Measurements from ENCODE around the gene STRBP. TPM values are rescaled to one million over a fixed set of nuclear protein-coding genes. Genes with fewer than 3 reads are reported as not detected.

Gene STRBP
- total RNA-seq, 2 donors from 2014 or later: 2.8 to 3.3 TPM

GRCh38 chr9:123260340-123260739 is 8.0 kb downstream of the STRBP start:
- Histone ChIP-seq H3K4me3 (no peak overlapping the region), H3K4me1 (ENCODE audit: control insufficient read depth in 1 of 2, low read depth in 2 of 2) (no peaks in the 10 kb centered on the region), H3K36me3 (no peaks in the 10 kb centered on the region), H3K27me3 (replicated peaks; ENCODE audit: insufficient read depth) (no peaks in the 10 kb centered on the region), H3K9me3 (no peaks in the 10 kb centered on the region), H3K27ac (no peak overlapping the region)
- ATAC-seq (ENCODE audit: insufficient number of reproducible peaks, low FRiP score, low read depth): no peak
- TF ChIP-seq CTCF (IDR thresholded peaks at IDR 0.05): no peak
- no peak for DNase-seq (ENCODE audit: low spot score)

GRCh38 chr9:123257276-123257675 is 11.1 kb downstream of the STRBP start:
- no peak overlapping the region for H3K4me3 ChIP-seq
- ATAC-seq (ENCODE audit: insufficient number of reproducible peaks, low FRiP score, low read depth) (no peak), DNase-seq (ENCODE audit: low spot score) (no peak)
- H3K27ac ChIP-seq: no peak overlapping the region
- no peaks in the 10 kb centered on the region for H3K27me3 ChIP-seq (replicated peaks; ENCODE audit: insufficient read depth)
- H3K36me3 ChIP-seq: no peaks in the 10 kb centered on the region
- TF ChIP-seq CTCF (IDR thresholded peaks at IDR 0.05): no peak
- H3K4me1 ChIP-seq (ENCODE audit: control insufficient read depth in 1 of 2, low read depth in 2 of 2): no peaks in the 10 kb centered on the region
- H3K9me3 ChIP-seq: no peaks in the 10 kb centered on the region

GRCh38 chr9:123255718-123256117 is 12.7 kb downstream of the STRBP start:
- no peak for ATAC-seq (ENCODE audit: insufficient number of reproducible peaks, low FRiP score, low read depth)
- Histone ChIP-seq H3K36me3 (no peaks in the 10 kb centered on the region), H3K4me3 (no peak overlapping the region), H3K9me3 (no peaks in the 10 kb centered on the region), H3K27ac (no peak overlapping the region), H3K4me1 (ENCODE audit: control insufficient read depth in 1 of 2, low read depth in 2 of 2) (no peaks in the 10 kb centered on the region), H3K27me3 (replicated peaks; ENCODE audit: insufficient read depth) (no peaks in the 10 kb centered on the region)
- TF ChIP-seq CTCF (IDR thresholded peaks at IDR 0.05): no peak
- no peak for DNase-seq (ENCODE audit: low spot score)

- Histone ChIP-seq H3K27me3 (replicated peaks; ENCODE audit: insufficient read depth) (no peaks in the 10 kb centered on the region), H3K4me1 (ENCODE audit: control insufficient read depth in 1 of 2, low read depth in 2 of 2) (no peaks in the 10 kb centered on the region), H3K36me3 (no peaks in the 10 kb centered on the region), H3K4me3 (no peak overlapping the region), H3K27ac (no peak overlapping the region), H3K9me3 (no peaks in the 10 kb centered on the region)
- ATAC-seq (ENCODE audit: insufficient number of reproducible peaks, low FRiP score, low read depth) (no peak), DNase-seq (ENCODE audit: low spot score) (no peak)
- no peak for TF ChIP-seq CTCF (IDR thresholded peaks at IDR 0.05)
Measured at GRCh38 chr9:123253204-123253603, 15.2 kb downstream of the STRBP start.

GRCh38 chr9:123251741-123252140 is 16.6 kb downstream of the STRBP start:
- Histone ChIP-seq H3K27ac (no peak overlapping the region), H3K27me3 (replicated peaks; ENCODE audit: insufficient read depth) (no peaks in the 10 kb centered on the region), H3K4me3 (no peak overlapping the region), H3K36me3 (no peaks in the 10 kb centered on the region), H3K9me3 (no peaks in the 10 kb centered on the region), H3K4me1 (ENCODE audit: control insufficient read depth in 1 of 2, low read depth in 2 of 2) (no peaks in the 10 kb centered on the region)
- no peak for DNase-seq (ENCODE audit: low spot score)
- no peak for ATAC-seq (ENCODE audit: insufficient number of reproducible peaks, low FRiP score, low read depth)
- no peak for TF ChIP-seq CTCF (IDR thresholded peaks at IDR 0.05)
